ENCODE results near the gene TRANK1.

DNA sequence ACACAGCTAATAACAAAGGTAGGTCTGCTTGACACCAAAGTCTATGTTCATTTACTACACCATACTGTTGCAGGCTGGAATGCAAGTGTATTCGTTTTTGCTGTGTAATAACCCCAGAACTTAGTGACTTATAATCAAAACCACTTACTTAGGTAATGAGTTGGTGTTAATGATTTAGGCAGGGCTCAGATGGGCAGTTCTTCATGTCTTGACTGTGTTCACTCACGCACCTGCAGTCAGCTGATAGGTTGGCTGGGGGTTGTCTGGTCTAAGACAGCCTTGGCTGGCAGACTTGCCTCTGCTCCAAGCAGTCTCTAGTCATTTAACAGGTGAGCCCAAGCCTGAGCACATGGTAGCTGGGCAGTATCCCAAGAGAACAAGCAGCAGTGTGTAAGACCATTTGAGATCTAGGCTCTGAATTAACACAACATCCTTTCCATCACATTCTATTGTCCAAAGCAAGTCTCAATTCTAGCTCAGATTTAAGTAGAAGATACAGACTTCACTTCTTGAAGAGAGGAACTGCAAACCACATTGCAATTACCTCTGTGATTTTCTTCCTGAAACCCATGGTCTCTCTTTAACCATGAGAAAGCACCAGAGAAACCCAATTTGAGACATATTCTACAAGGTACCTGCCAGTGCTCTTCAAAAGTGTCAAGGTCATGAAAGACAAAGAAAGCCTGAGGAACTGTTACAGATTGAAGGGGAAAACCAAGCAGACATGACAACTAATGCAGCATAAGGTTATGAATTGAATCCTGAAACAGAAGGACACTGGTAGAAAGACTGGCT, 167.2 kb downstream of the TRANK1 start:
- TF ChIP-seq, protein P1, sequence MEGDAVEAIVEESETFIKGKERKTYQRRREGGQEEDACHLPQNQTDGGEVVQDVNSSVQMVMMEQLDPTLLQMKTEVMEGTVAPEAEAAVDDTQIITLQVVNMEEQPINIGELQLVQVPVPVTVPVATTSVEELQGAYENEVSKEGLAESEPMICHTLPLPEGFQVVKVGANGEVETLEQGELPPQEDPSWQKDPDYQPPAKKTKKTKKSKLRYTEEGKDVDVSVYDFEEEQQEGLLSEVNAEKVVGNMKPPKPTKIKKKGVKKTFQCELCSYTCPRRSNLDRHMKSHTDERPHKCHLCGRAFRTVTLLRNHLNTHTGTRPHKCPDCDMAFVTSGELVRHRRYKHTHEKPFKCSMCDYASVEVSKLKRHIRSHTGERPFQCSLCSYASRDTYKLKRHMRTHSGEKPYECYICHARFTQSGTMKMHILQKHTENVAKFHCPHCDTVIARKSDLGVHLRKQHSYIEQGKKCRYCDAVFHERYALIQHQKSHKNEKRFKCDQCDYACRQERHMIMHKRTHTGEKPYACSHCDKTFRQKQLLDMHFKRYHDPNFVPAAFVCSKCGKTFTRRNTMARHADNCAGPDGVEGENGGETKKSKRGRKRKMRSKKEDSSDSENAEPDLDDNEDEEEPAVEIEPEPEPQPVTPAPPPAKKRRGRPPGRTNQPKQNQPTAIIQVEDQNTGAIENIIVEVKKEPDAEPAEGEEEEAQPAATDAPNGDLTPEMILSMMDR (optimal IDR thresholded peaks at IDR 0.05 in 1 of 3, IDR thresholded peaks at IDR 0.05 in 1 of 3, conservative IDR thresholded peaks at IDR 0.05 in 1 of 3; ENCODE audit: extremely low read depth in 1 of 3, insufficient read depth in 2 of 3, low read length in 3 of 3): no peak
- no peak for TF ChIP-seq EZH2 (IDR thresholded peaks at IDR 0.05; ENCODE audit: low read length)

Data from keratinocyte (primary cell).